Non-pigmented ciliary epithelial cell (primary cell): ENCODE results near the gene NME2.

ENCODE experiments used
- DNase-seq: peaks from one replicate; pipeline ENCODE4 v3.0.0-alpha.2; 2010; ENCODE audit warnings: low read depth

The NME2 gene

GRCh38 chr17:51203838-51204237, 37.6 kb downstream of the NME2 start:
- DNase-seq = no peak

- DNase-seq = no peak
These were observed 48.7 kb downstream of the NME2 start for GRCh38 chr17:51214920-51215319.

- DNase-seq = no peak
These were observed 51.7 kb downstream of the NME2 start for GRCh38 chr17:51217946-51218345.

- no peak for DNase-seq
These were observed 55.1 kb downstream of the NME2 start for GRCh38 chr17:51221322-51221721.
